Hepatocyte (in vitro differentiated cells): ENCODE measurements around the gene PXDN.

Source experiments
- EZH2 ChIP-seq: fragments of 200-600 bp; sonication (generic); IDR thresholded peaks from 2 replicates; pipeline ENCODE4 v1.6.1; 2016; ENCODE audit warnings: antibody characterized with exemption, mild to moderate bottlenecking, borderline replicate concordance
- TF ChIP-seq, protein P1 (sequence below): fragments of 200-600 bp; sonication (generic); IDR thresholded peaks from 2 replicates; pipeline ENCODE4 v1.5.1; 2016; ENCODE audit warnings: antibody characterized with exemption, mild to moderate bottlenecking; ENCODE audit not compliant: poor library complexity

DNA sequence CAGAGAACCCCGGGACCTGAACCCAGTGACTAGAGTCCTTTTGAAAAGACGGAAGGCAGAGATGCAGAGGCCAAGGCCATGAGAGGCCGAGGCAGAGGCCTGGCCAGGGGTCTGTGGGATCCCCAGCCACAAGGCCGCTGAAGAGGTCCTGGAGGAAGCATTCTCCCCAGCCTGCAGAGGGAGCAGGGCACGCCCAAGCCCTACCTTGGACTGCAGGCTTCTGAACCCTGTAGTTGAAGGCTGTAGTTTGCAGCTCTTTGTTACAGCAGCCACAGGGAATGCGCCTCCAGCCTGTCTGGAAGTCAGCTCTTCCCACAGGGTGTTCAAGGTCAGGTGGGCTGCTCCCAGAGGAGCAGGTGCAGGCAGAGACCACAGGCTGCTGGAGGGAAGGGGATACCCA lies 22.1 kb upstream of the PXDN start:
- TF ChIP-seq, protein P1, sequence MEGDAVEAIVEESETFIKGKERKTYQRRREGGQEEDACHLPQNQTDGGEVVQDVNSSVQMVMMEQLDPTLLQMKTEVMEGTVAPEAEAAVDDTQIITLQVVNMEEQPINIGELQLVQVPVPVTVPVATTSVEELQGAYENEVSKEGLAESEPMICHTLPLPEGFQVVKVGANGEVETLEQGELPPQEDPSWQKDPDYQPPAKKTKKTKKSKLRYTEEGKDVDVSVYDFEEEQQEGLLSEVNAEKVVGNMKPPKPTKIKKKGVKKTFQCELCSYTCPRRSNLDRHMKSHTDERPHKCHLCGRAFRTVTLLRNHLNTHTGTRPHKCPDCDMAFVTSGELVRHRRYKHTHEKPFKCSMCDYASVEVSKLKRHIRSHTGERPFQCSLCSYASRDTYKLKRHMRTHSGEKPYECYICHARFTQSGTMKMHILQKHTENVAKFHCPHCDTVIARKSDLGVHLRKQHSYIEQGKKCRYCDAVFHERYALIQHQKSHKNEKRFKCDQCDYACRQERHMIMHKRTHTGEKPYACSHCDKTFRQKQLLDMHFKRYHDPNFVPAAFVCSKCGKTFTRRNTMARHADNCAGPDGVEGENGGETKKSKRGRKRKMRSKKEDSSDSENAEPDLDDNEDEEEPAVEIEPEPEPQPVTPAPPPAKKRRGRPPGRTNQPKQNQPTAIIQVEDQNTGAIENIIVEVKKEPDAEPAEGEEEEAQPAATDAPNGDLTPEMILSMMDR, result no peak
- no peak for TF ChIP-seq EZH2
